CD4-positive, alpha-beta T cell treated with Interleukin-4 for 4 hours (primary cell): ENCODE measurements around the gene ATP6V0A4.
A peak's percentile ranks its signal among the peaks of the same experiment; 100 is the strongest.
"Not testable (repeated sequence)": the region's sequence is repeated elsewhere in the genome, so short reads cannot be mapped to it uniquely, and the experiment has no call there.

Experiments used
- DNase-seq: peaks from one replicate; pipeline ENCODE4 v3.0.0-alpha.2; 2020

Gene ATP6V0A4

GRCh38 chr7:138801256-138801655 is 3.3 kb upstream of the ATP6V0A4 start:
- DNase-seq, result no peak

- DNase-seq, result no peak
Observed at GRCh38 chr7:138799336-138800000, 1.5 kb upstream of the ATP6V0A4 start.

- no peak for DNase-seq
Observed at GRCh38 chr7:138798836-138799235, 840 bp upstream of the ATP6V0A4 start.

GRCh38 chr7:138797046-138797445 is 950 bp downstream of the ATP6V0A4 start:
- DNase-seq, result not testable (repeated sequence)

GRCh38 chr7:138796038-138796615 is 1.9 kb downstream of the ATP6V0A4 start:
- DNase-seq, result no peak

GRCh38 chr7:138785587-138786437 is 12.2 kb downstream of the ATP6V0A4 start:
- DNase-seq, result no peak

DNA sequence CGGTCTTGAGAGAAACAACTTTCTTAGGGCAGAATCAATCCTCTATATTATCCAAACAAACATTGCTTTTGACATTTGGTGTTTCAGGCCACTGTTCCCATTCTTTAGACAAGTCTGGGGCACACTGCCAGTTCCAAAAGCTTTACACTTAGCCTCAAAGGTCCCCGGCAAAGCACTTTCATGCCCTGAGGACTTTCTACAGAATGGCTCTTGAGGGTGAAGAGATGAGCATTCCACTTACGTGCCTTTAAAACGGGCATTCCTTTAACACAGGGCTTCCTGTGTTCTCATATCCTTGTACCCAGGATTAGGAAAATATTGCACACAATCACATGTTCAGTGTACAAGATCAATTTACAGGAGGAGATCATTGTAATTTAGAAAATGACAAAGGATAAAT is 13.3 kb downstream of the ATP6V0A4 start:
- DNase-seq, result no peak

DNA sequence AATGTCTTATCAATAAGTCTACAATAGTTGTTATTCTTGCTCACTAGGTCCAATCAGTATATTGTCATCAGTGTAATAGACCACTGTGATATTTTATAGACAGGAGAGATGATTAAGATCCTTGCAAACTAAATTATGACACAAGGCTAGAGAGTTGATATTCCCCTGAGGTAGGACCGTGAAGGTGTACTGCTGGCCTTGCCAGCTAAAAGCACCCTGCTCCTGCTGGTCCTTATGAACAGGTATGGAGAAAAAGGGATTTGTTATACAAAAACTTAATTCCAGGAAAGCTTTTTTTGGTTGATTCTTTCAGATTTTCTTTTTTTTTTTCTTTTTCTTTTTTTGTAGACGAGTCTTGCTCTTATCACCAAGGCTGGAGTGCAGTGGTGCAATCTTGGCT is 17.0 kb downstream of the ATP6V0A4 start:
- no peak for DNase-seq

GRCh38 chr7:138776166-138776833 is 21.7 kb downstream of the ATP6V0A4 start:
- DNase-seq, result no peak

GRCh38 chr7:138773817-138774216 is 24.2 kb downstream of the ATP6V0A4 start:
- DNase-seq, result no peak

DNA sequence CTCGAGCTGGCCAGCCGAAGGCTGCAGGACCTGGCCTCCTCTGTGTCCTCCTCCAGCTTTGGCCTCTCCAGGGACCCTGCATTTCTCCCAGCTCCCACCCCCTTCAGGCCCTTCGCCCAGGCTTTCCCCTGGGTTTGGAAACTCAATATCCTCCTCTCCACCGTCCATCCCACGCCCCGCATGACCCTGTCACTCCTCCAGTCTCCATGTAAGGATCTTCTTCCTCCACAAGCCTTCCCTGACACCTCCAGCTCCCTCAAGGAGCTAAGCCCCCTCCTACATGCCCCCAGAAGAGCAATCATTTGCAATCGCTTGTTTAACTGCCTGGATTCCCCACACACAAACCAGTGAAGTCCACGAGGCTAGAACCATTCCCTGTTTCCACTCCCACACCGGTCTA is 24.8 kb downstream of the ATP6V0A4 start:
- DNase-seq, result no peak

GRCh38 chr7:138770904-138771303 is 27.1 kb downstream of the ATP6V0A4 start:
- no peak for DNase-seq

GRCh38 chr7:138768241-138768640 is 29.8 kb downstream of the ATP6V0A4 start:
- DNase-seq, result no peak

DNA sequence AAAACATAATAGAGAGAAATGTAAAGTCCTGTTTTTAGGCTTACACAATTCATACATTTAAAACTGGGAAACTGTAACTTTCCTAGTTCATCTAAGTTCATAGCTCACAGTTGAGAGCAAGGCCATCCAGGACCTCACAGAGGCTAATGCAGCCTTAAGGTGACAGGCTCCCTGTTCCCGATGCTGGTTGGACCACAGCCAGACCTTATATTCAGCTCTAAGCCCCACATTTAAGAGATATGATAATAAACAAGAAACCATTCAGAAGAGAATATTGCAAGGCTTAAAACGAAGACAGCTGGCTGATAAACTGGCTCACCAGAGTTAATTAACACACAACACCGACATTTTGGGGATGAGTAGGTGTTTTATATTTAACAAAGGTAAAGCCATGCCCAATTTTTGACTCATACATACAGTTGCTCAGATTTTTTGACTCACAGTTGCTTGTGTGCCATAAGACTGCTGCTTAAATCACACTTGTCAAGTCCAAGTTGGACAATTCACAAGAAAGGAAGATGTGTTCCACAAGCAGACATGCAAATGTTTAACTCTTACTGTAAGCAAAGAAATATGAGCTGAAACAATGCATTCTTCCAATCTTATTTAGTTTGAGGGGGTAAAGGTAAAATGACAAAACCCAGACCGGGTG is 41.3 kb downstream of the ATP6V0A4 start:
- DNase-seq, result no peak

DNA sequence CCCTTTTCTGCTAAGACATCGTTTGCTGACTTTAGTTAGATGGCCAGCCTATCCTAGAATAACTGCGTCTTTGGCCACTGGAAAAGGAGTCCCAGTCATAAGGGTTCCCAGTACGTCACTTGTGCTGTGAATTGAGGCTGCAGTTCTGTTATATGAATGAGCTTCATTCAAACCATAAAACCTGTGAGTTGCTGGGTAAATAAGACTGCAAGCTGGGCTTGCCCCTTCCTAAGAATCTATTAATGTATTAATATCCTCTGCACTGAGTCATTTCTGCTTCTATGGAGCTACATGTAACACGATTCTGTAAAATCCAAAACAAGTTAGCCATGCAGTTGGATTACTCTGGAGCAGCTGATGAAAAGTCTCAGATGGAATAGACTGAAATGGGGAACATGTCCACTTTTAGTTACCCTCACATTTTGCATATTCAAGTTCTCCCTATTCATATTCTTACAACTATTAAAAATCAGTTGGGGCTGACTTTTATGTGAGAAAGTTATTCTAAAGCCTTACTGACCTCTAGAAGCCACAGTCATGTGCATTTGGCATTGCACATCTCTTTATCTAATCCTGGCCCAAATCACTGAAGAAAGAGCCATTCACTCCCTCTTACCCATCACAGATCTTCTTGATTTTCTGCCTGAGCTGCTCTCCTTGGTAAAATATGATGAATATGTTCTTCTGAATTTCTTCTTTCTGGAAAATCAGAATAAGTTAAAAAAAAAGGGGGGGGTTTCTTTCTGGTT is 42.0 kb downstream of the ATP6V0A4 start:
- DNase-seq, result no peak

DNA sequence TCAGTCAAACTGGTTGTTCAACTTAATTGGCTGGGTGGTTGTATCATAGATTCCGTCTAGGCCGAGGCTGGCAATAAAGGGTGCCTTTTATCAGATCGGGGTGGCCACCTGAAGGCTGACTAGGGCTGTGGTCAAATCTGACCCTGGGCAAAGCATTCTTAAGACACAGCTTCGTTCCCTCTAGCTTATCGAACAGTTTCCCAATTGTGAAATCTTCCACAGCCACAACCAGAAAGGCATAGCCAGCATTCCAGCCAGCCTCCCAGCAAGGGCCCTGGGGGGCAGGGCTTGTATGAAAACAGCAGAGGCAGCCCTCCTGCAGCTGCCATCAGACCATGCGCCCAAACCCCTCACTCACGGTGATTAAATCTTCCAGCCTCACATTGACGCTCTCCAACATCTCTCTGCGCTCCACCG is 42.7 kb downstream of the ATP6V0A4 start:
- no peak for DNase-seq

DNA sequence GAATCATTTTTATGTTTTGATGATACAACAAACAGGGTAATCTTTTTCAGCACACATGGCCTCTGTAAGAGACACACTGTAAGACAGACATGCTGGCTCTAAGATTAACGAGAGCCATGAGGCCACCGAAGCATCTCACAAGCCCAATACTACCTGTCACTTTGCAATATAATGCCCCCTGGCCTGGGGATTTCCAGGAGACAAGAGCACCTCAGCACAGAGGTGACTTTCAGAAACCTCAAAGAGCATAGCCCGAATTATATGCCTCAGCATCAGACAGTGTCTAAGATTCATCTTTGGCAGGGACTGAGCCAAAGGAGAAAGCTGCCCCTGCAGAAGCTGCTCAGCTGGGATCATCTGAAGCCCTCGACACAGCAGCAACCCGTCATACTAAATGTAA is 44.4 kb downstream of the ATP6V0A4 start:
- peak; percentile 40 for DNase-seq

GRCh38 chr7:138753150-138753518 is 44.9 kb downstream of the ATP6V0A4 start:
- DNase-seq, result no peak

DNA sequence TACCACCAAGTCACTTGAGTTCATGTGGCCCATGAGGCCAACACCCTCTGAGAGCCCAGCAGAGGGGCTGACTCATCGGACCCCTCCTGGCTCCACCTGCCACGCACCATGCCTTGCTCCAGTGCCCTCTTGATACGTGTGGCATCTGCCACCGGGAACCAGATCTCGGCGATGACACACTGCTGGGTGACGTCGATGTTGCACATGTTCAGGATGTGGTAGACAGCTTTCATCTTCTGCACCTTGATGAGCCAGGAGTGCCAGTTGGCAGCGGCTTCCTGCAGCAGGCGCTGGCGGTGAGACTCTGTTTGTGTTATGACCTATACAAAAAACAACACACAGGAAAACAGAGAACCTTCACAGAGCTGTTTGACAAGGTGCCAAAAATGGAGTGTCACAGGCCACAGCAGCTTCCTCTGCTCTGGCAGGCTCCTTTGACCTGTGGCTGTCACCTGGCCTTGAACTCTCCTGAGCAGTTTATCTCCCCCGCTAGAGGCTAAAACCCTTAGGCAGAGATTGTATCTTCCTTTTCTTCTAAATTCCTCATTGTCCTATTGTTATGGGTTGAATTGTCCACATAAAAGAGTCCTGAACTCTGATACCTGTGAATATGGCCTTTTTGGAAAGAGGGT is 45.4 kb downstream of the ATP6V0A4 start:
- DNase-seq, result peak; percentile 98

DNA sequence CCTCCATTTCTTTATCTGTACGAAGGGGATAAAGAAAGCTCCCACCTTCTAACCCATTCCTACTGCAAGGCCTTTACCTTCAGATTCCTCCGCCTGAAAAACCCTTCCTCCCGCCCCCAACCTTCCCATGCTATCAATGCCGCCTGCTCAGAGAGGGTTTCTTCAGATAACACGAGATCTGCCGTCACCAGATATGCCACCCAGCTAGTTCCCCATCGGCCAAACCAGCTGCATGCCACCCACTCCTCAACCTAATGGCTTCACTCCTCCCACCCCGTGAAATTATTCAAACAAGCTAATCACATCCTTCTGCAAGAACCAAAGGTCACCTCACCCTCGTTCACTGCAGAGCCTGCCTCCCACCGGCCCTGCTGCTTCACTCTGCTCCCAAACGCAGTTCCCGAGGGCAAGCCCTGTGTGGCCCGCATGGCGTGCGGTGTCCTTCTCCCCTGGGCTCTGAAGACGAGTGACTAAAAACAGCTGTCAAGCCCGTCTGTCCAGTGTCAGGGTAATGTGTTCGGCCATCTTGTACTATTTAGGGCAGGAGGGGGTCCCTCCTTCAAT is 47.0 kb downstream of the ATP6V0A4 start:
- DNase-seq, result no peak

DNA sequence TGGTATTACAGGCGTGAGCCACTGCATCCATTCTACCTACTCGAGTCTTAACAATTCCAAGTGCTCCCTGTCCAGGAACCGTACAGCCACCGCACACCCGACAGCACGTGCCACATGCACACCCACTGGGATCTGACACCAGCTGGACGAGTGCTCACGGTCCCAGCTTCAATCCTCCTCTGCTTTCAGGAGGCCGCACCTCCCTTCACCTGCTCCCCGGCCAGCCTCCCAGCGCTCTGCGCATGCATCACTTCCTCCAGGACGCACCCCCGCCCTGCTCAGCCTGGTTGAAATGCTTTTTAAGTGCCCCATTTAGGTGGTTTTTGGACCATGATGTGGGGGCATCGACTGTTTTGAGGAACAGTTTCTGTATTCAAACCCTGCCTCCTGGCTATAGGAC is 47.5 kb downstream of the ATP6V0A4 start:
- no peak for DNase-seq
